Measurements from ENCODE around the gene TAF9. TPM values are rescaled to one million over a fixed set of nuclear protein-coding genes. Genes with fewer than 3 reads are reported as not detected.
"Not testable (repeated sequence)": the region's sequence is repeated elsewhere in the genome, so short reads cannot be mapped to it uniquely, and the experiment has no call there.

Gene TAF9
- polyA plus RNA-seq, 3 donors = 49.5 to 55.0 (median 52.8) TPM

DNA sequence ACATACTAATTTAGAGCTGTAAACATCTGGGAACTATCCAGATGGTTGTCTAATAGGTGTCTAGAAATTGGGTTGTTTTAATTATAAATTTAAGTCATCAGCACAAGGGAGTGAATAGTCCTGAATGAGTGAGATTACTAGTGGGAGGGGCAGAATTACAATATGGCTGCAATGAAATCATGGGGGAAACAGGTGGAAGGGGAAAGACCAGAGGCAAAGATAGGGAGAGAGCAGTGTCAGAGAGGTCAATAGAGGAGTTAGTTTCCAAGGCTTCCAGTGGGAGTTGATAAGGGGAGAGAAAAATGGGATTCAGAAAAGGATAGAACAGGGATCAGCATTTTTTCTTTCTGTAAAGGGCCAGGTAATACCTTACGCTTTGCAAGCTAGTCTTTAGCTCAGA, 8.9 kb downstream of the TAF9 start:
- DNase-seq = no peak

DNA sequence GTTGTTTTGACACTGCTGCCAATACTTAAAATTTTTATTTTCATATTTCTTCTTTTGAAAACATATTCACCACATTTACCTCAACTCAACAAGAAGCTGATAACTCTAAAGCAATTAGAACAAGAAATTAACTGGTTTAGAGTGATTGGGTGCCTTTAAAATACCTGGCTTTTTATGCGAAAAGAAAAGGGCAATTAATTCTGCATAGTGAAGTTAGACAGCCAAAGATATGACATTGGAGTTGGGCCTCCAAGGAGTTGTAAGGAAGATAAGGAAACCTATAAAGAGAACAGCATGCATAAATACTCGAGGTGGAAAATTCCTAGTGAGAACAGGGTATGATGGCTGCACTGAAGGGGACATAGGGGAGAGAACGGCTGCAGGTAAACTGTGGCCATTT, 9.6 kb downstream of the TAF9 start:
- DNase-seq = no peak

DNA sequence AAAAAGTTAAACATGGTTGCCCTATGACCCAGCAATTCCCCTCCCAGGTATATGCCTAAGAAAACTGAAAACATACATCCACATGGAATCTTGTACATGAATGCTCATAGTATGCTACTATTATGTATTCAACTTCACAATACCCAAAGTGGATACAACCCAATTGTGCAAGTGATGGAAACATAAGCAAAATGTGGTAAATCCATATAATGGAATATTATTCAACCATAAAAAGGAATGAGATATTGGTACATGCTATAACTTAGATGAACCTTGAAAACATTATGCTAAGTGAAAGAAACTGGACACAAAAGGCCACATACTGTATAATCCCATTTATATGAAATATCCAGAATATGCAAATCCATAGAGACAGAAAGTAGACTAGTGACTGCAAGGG, 18.7 kb downstream of the TAF9 start:
- DNase-seq = no peak

DNA sequence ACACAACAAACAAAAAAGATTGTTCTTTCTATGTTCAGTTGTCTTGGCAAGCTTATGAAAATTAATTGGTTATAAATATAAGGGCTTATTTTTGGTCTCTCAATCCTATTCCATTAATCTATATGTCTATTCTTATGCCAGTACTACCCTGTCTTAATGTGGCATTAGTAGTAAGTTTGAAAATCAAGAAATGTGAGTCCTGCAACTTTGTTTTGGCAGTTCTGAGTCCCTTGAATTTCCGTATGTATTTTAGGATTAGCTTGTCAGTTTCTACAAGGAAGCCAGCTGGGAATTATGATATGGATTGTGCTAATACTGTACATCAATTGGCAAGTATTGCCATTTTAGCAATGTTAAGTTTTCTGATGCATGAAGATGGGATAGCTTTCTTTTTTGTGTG, 26.2 kb downstream of the TAF9 start:
- no peak for DNase-seq

DNA sequence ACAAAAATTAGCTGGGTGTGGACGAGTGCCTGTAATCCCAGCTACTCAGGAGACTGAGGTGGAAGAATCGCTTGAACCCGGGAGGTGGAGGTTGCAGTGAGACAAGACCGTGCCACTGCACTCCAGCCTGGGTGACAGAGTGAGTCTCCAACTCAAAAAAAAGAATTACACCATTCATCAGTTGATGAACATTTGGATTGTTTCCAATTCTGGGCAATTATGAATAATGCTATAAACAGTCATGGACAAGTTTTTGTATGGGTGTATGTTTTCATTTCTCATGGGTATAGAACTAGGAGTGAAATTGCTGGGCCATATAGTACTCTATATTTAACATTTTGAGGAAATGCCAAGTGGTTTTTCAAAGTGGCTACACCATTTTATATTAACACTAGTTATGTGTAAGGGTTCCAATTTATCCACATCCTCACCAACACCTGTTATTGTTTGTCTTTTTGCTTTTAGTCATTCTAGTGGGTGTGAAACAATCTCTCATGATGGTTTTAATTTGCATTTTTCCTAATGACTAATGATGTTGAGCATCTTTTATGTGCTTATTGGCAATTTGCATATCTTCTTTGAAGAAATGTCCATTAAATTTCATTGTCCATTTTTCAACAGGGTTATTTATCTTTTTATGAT, 27.7 kb downstream of the TAF9 start:
- no peak for DNase-seq

DNA sequence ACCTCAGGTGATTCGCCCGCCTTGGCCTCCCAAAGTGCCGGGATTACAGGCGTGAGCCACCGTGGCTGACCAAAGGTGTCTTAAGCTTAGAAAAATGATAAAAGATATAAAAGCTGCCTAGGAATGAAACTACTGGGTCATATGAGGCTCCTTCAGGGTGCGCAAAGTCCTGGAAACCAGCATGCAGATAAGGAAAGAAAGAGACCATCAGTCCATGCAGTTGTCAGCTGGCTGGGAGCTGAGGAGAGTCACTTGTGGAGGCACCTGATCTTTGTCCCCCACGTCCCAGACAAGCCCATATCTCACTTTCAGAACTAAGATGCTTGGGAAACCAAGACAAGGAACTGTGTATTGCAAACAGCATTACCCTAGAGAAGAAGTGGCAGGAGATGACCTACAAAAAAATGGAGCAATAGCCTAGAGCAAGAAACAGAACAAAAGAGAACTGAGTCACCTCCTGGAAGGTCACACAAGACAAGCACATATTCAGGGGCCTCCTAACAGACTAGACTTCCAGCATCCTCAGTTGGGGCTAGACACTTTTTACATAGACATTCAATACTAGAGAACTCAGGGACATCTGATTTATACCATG, 33.9 kb downstream of the TAF9 start:
- DNase-seq = no peak

DNA sequence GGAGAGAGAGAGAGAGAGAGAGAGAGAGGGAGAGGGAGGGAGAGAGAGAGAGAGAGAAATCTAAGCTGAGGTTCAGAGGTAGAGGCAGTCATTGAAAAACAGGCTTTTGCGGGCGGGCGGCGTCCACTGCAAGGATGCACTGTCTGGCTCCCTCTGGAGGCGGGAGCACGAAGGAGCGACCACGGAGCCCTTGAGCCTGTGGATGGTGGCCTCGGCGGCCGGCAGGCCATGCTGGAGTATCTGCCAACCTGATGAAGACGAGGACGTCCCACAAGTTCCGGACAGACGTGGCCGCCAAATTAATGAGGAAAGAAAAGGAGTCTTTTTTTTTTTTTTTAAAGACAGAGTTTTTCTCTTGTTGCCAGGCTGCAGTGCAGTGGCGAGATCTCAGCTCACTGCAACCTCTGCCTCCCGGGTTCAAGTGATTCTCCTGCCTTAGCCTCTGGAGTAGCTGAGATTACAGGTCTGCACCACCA, 34.5 kb downstream of the TAF9 start:
- DNase-seq = peak; percentile 78

DNA sequence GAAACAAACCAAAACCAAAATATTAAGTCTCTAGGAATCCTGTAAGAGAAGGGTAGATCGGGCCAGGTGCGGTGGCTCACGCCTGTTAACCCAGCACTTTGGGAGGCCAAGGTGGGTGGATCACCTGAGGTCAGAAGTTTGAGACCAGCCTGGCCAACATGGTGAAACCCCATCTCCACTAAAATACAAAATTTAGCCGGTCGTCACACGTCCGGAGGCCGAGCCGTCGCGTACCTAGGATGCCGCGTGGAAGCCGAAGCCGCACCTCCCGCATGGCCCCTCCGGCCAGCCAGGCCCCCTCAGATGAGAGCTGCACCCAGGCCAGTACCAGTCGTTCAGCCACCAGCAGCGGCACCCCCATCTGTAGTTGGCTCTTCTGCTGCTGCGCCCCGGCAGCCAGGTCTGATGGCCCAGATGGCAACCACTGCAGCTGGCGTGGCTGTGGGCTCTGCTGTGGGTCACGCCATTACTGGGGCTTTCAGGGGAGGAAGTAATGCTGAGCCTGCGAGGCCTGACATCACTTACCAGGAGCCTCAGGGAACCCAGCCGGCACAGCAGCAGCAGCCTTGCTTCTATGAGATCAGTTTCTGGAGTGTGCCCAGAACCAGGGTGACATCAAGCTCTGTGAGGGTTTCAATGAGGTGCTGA, 35.5 kb downstream of the TAF9 start:
- DNase-seq = not testable (repeated sequence)

DNA sequence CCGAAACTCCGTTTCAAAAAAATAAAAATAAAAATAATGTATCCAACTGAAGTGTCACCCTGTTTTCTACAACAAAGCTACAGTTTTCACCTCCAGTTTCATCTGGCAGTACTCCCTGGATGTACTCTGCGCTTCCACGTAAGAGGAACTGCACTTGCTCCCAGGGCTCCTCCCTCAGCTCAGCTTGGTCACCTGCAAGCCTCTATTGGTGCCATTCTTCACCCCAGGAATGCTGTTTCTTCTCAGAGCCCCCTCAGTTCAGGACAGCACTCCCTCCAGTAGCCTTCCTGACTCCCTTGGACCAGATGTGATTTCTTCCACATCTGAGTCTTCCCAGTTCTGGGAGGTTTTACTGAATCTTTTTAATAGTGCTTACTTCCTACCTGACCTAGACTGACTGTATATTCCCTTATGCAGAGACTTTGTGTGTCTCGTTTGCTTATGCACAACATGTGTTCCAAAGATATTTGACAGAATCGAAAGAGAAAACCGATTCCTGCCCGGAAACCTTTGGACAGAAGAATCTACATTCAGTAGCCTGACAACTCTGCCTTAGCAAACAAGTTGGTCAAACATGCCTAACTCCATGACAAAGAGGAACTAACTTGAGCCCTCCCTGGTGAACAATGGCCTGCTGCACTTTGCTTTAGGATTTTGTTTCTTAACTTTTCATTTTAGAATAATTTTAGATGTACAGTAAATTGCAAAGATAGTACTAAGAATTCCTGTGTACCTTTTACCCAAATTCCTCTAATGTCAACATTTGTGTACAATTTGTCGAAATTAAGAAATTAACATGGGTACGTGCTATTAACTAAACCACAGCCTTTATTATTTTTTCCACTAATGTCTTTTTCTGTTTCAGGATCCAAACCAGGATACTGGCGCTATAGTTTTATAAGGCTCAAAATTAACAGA, 37.5 kb downstream of the TAF9 start:
- no peak for DNase-seq

DNA sequence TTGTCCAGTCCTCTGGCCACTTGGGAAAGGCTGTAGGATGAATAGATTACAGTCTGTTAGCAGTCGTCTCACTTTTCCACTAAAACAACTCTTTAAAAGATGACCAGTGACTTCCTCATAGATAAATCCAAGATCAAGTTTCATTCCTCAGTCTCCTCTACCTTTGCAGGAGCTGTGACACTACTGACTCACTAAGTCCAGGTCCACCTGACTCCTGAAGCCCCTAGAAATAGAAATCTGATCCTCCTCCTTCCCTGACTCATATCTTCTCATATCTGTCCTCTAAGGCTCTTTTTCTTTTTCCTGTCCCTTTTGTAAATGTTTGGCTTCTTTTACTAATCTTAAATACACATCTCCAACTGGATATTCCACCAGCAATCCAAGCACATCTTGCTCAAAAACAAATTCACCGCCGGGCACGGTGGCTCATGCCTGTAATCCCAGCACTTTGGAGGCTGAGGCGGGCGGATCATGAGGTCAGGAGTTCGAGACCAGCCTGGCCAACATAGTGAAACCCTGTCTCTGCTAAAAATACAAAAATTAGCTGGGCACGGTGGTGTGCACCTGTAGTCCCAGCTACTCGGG, 39.3 kb downstream of the TAF9 start:
- DNase-seq = no peak

DNA sequence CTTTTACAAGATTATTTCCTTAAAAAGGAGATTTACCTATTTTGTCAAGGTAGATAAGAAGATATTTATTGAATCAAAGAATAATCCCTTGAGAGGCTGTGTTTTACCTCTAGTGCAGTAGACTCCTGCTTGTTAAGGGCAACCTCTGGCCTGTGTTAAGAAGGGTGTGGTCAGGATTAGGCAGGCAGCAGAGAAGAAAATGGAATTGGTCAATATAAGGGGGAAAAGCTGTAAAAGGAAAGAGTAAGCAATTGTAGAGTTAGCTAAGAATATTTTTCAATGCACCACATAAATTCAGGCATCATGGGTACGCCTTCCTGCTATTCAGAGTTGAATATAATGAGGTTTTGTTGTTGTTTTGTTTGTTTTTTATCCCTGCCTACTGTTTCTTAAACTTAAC, 43.0 kb downstream of the TAF9 start:
- no peak for DNase-seq

DNA sequence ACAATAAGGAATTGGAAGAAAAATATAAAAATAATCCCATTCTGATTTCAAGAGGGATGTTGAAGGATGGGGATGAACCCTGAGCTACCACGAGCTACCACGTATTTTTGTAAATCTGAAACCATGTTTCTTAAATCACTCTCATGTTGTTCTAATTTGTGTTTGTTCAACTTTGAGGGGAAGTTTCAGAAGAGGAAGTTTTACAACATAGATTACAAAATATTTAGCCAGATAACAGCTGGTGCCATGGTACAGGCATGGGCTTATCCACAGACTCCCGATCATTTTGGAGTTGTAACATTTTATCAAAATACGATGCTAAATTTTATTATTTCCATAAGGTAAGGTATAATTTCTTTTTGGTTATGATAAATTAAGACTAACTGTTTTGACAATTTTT, 51.9 kb downstream of the TAF9 start:
- no peak for DNase-seq

DNA sequence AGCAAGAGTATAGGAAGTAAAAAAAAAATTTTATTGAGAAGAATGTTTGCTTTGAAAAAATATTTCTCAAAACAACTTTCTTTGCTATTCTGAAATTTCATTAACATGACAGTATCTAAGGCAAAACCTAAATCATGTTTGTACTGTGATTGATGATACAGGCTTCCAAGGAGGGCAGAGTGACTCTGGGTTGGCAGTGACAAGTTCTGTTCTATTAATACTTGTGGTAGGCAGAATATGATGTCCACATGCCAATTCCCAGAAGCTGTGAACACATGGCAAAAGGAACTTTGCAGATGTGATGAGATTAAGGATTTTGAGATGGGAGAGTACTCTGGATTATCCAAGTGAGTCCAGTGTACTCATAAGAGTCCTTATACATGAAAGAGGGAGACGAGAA, 53.3 kb downstream of the TAF9 start:
- DNase-seq = no peak

Other genes with a start within 250 kb of the TAF9 start
- 100 to 1,000 TPM in 1 of 3 donors, 10 to 100 TPM in 2; 92.7 to 104 (median 93.2) TPM for gene CCNB1, start 202.4 kb downstream of the TAF9 start, polyA plus RNA-seq (ENCODE audit: insufficient read length in 3 of 3)
- 10 to 100 TPM; 16.7 to 24.3 (median 22.0) TPM for gene CENPH, start 179.9 kb downstream of the TAF9 start, polyA plus RNA-seq (ENCODE audit: insufficient read length in 3 of 3)
- gene CDK7, start 134.6 kb downstream of the TAF9 start, polyA plus RNA-seq (ENCODE audit: insufficient read length in 3 of 3) = 10 to 100 TPM; 37.8 to 41.6 (median 39.4) TPM
- gene CCDC125, start 36.7 kb downstream of the TAF9 start, polyA plus RNA-seq (ENCODE audit: insufficient read length in 3 of 3) = 10 to 100 TPM in 2 of 3 donors, 1 to 10 TPM in 1; 8.5 to 14.9 (median 12.3) TPM
- gene AK6, start within 50 bp of the TAF9 start, polyA plus RNA-seq (ENCODE audit: insufficient read length in 3 of 3) = 10 to 100 TPM; 65.9 to 70.6 (median 66.0) TPM
- gene RAD17, start 298 bp upstream of the TAF9 start, polyA plus RNA-seq (ENCODE audit: insufficient read length in 3 of 3) = 10 to 100 TPM; 32.2 to 39.3 (median 37.2) TPM
- 10 to 100 TPM; 23.8 to 33.7 (median 25.1) TPM for gene MARVELD2, start 45.6 kb upstream of the TAF9 start, polyA plus RNA-seq (ENCODE audit: insufficient read length in 3 of 3)
- gene OCLN, start 123.3 kb upstream of the TAF9 start, polyA plus RNA-seq (ENCODE audit: insufficient read length in 3 of 3) = 10 to 100 TPM; 29.5 to 46.1 (median 43.5) TPM
- gene GTF2H2C, start 190.7 kb upstream of the TAF9 start, polyA plus RNA-seq (ENCODE audit: insufficient read length in 3 of 3) = 10 to 100 TPM; 32.9 to 71.5 (median 67.5) TPM